Lower leg skin (tissue), 4 donors: ENCODE results near the gene TNFRSF19. TPM values are rescaled to one million over a fixed set of nuclear protein-coding genes. Genes with fewer than 3 reads are reported as not detected.

ENCODE experiments used
- DNase-seq, 2 donors: peaks; one replicate each; pipeline ENCODE4 v3.0.0-alpha.2; 2019; ENCODE audit warnings: low spot score in 2 of 2
- H3K4me3 ChIP-seq: fragments of 200-600 bp; sonication (generic); 2 replicates; pipeline ENCODE4 v1.5.1; 2017; ENCODE audit warnings: mild to moderate bottlenecking, low read depth; ENCODE audit not compliant: poor library complexity, severe bottlenecking
- POLR2A ChIP-seq, 2 donors: fragments of 450-650 bp; IDR thresholded peaks; one replicate each; pipeline ENCODE4 v1.6.1; 2016 to 2017; ENCODE audit warnings: antibody characterized with exemption in 2 of 2, mild to moderate bottlenecking in 1 of 2, moderate library complexity in 1 of 2
- WGBS, 2 donors: methylation state at CpG; one replicate each; pipeline ENCODE4 v1.1.5; 2018; 5-methylcytosine and 5-hydroxymethylcytosine counted together
- intact Hi-C: fragments of 100-400 bp; cut with DNase I; formaldehyde crosslinking; loops from one replicate; pipeline ENCODE4 v1.15.0; 2023; ENCODE audit warnings: low total_unique reads
- total RNA-seq, 4 donors: library from RNA; depleted of rRNA; stranded (reverse); fragments of >200 nt; gene quantifications; one replicate each; pipeline ENCODE4 v1.1.0, GENCODE V29; 2016
- TF ChIP-seq, protein P1 (sequence below), 3 donors: fragments of 450-650 bp; IDR thresholded peaks; one replicate each; pipeline ENCODE4 v1.5.1; 2016; ENCODE audit warnings: antibody characterized with exemption in 3 of 3, mild to moderate bottlenecking in 3 of 3, moderate library complexity in 2 of 3

TNFRSF19 gene
- total RNA-seq, 4 donors from 2014 or later, result 51.2 to 106 (median 72.5) TPM

GRCh38 chr13:23658929-23659541, 88.8 kb downstream of the TNFRSF19 start:
- WGBS, 2 donors, result 89% methylated on average over 15 of the region's 15 CpGs
- DNase-seq, result no peak
- intact Hi-C loops, result no loop called here
- TF ChIP-seq POLR2A (IDR thresholded peaks at IDR 0.05), result no peak
- TF ChIP-seq, protein P1, sequence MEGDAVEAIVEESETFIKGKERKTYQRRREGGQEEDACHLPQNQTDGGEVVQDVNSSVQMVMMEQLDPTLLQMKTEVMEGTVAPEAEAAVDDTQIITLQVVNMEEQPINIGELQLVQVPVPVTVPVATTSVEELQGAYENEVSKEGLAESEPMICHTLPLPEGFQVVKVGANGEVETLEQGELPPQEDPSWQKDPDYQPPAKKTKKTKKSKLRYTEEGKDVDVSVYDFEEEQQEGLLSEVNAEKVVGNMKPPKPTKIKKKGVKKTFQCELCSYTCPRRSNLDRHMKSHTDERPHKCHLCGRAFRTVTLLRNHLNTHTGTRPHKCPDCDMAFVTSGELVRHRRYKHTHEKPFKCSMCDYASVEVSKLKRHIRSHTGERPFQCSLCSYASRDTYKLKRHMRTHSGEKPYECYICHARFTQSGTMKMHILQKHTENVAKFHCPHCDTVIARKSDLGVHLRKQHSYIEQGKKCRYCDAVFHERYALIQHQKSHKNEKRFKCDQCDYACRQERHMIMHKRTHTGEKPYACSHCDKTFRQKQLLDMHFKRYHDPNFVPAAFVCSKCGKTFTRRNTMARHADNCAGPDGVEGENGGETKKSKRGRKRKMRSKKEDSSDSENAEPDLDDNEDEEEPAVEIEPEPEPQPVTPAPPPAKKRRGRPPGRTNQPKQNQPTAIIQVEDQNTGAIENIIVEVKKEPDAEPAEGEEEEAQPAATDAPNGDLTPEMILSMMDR (IDR thresholded peaks at IDR 0.05), result no peak
- no peak overlapping the region for H3K4me3 ChIP-seq

DNA sequence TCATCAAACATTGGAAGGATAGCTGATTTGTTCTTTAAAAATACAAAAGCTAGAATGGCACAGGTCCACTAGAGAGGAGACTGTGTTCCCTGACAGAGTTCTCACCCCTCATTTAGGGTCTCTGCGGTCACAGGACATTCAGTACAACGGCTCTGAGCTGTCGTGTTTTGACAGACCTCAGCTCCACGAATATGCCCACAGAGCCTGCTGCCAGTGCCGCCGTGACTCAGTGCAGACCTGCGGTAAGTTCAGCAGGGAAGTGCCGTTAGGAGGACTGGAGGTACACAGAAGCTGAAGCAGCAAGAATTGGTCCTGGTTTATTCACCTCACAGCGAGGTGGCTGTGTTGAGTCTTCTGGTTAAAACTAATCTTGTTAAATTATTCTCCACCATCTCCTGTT, 90.0 kb downstream of the TNFRSF19 start:
- TF ChIP-seq POLR2A (IDR thresholded peaks at IDR 0.05), result no peak
- TF ChIP-seq, protein P1 (IDR thresholded peaks at IDR 0.05), result no peak
- no peak for DNase-seq
- no peak overlapping the region for H3K4me3 ChIP-seq
- WGBS, 2 donors, result 92 to 93% methylated on average over 9 of the region's 9 CpGs
- intact Hi-C loops, result no loop called here

DNA sequence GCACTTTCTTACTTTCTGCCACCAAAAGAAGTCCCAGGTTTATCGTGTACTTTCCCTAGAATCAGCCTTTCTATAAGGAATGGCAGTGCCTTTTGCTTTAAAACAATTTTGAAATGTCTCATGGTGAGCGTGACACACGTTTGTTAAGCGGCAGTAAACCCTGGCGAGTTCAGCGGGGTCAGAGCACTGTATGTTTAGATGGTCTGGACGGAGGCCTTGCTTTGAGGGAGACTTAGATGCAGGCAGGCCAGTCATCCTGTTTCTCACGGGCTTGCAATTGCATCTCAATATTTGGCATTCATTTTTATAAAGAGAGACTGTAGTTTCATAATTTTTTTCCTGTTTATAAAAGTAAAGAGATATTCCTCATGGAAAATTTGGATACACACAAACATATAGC, 96.4 kb downstream of the TNFRSF19 start:
- DNase-seq, result no peak
- intact Hi-C loops, result no loop called here
- no peak for TF ChIP-seq POLR2A (IDR thresholded peaks at IDR 0.05)
- TF ChIP-seq, protein P1 (IDR thresholded peaks at IDR 0.05), result no peak
- 86 to 90% methylated on average over 8 of the region's 8 CpGs for WGBS, 2 donors
- no peak overlapping the region for H3K4me3 ChIP-seq

GRCh38 chr13:23667750-23668149, 97.5 kb downstream of the TNFRSF19 start:
- no peak for DNase-seq
- intact Hi-C loops, result no loop called here
- no peak overlapping the region for H3K4me3 ChIP-seq
- no peak for TF ChIP-seq POLR2A (IDR thresholded peaks at IDR 0.05)
- TF ChIP-seq, protein P1 (IDR thresholded peaks at IDR 0.05), result no peak
- 93 to 97% methylated on average over 6 of the region's 6 CpGs for WGBS, 2 donors

GRCh38 chr13:23668562-23668961, 98.3 kb downstream of the TNFRSF19 start:
- TF ChIP-seq, protein P1 (IDR thresholded peaks at IDR 0.05), result no peak
- TF ChIP-seq POLR2A (IDR thresholded peaks at IDR 0.05), result no peak
- WGBS, 2 donors, result 76 to 82% methylated on average over 9 of the region's 9 CpGs
- no peak overlapping the region for H3K4me3 ChIP-seq
- intact Hi-C loops, result no loop called here
- DNase-seq, result no peak

DNA sequence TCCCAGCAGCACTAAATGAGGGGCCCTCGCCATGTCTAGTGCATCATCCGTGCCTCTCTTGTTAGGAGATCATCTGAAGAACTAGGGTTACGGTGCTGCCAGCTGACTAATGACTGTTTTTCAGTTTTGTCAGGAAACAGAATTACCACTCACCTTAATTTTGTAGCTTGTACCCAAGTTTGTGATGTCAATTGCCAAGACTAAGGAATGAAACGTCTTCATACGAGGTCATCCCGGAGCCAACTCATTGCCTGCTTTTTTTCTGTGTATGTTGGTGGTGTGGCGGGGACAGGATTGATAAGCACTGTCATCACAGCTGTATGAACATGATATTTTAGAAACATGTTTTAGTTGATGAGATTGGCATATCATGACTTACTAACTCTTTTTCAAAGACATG, 100.6 kb downstream of the TNFRSF19 start:
- 76 to 84% methylated on average over 7 of the region's 7 CpGs for whole genome bisulfite sequencing, 2 donors
- no peak overlapping the region for H3K4me3 ChIP-seq
- intact Hi-C loops, result no loop called here
- TF ChIP-seq POLR2A (IDR thresholded peaks at IDR 0.05), result no peak
- TF ChIP-seq, protein P1 (IDR thresholded peaks at IDR 0.05), result no peak
- no peak for DNase-seq
